ENCODE results near the gene CTU2. TPM values are rescaled to one million over a fixed set of nuclear protein-coding genes. Genes with fewer than 3 reads are reported as not detected.

Gene CTU2
- total RNA-seq, 1 experiment from 2014 or later, result 39.5 TPM

DNA sequence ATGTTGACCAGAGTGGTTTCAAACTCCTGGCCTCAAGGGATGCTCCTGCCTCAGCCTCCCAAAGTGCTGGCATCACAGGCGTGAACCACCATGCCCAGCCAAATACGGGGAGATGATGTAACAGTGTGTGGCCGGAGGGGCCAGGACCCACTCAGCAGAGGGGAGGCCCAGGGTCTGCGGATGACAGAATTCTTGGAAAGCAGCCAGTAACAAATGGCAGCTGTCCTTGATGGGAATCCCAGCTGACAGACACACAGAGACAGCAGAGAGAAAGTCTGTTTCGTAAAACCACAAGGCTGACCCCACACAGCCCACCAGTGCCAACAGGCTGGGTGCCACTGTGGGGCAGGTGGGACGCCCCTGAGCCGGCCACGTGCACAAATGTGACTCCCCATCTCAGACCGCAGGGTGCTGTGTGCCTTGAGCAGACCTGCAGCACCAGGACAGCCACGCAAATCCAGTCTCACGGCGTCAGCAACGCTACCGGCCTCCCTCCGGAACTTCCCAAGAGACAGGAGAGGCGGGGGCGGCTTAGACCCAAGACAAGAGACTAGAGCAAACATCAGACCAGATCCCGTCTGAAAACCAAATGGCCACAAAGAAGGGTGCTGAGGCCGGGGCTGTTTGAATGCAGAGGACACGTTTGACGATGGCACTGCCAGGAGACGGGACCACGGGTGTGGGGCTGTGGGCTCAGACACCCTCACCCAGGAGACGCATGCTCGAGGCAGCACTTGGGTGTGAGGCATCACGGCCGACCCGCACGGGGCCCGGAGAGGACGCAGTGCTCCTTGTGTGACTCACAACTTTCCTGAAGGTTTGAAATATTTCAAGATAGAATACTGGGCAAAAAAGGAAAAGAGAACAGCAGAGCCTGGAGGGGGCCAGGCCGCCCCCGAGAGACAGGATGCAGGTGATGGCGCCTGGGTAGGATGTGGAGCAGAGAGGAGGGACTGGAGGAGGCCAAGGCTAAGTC lies 24.6 kb downstream of the CTU2 start:
- BruUV-seq (replicated peaks), result no TSS peak
- no peaks in the 10 kb centered on the region for H3K9me3 Mint-ChIP-seq (ENCODE audit: low read depth, unreplicated experiment)
- H3K36me3 Mint-ChIP-seq (ENCODE audit: insufficient read depth, unreplicated experiment), result peaks cover 72% of the 10 kb centered on the region
- peaks cover 8% of the 10 kb centered on the region for H3K4me1 Mint-ChIP-seq (ENCODE audit: low read depth, unreplicated experiment)
- CTCF ChIA-PET, result no interaction called here
- DNase-seq, result no peak
- H3K27me3 Mint-ChIP-seq (ENCODE audit: unreplicated experiment), result no peaks in the 10 kb centered on the region
- no peak overlapping the region for H3K4me3 Mint-ChIP-seq (ENCODE audit: low read depth, unreplicated experiment)
- TF ChIP-seq, protein P1, sequence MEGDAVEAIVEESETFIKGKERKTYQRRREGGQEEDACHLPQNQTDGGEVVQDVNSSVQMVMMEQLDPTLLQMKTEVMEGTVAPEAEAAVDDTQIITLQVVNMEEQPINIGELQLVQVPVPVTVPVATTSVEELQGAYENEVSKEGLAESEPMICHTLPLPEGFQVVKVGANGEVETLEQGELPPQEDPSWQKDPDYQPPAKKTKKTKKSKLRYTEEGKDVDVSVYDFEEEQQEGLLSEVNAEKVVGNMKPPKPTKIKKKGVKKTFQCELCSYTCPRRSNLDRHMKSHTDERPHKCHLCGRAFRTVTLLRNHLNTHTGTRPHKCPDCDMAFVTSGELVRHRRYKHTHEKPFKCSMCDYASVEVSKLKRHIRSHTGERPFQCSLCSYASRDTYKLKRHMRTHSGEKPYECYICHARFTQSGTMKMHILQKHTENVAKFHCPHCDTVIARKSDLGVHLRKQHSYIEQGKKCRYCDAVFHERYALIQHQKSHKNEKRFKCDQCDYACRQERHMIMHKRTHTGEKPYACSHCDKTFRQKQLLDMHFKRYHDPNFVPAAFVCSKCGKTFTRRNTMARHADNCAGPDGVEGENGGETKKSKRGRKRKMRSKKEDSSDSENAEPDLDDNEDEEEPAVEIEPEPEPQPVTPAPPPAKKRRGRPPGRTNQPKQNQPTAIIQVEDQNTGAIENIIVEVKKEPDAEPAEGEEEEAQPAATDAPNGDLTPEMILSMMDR (IDR thresholded peaks at IDR 0.05; ENCODE audit: unreplicated experiment), result no peak
- intact Hi-C loops (cut with micrococcal nuclease; ENCODE audit: unreplicated experiment), result no loop called here
- H3K27ac Mint-ChIP-seq (ENCODE audit: unreplicated experiment), result peak overlapping the region; percentile 29

DNA sequence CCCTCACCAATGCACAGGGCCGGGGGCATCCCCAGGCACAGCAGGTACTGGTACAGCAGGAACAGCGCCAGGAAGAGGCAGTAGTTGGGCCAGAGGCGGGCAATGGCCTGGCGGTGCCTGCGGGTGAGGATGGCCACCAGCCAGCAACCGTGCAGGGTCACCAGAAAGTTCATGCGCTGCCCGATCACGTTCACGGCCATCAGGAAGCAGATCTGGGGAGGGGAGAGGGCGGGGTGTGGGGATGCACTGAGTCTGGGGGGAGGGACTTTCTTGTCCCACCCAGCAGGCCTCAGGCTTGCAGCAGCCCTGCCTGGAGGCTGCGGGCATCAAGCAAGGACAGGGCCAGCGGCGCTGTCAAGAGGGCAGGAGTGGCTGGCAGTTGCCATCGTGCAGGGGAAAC lies 25.4 kb downstream of the CTU2 start:
- intact Hi-C loops (cut with micrococcal nuclease; ENCODE audit: unreplicated experiment), result no loop called here
- no peaks in the 10 kb centered on the region for H3K27me3 Mint-ChIP-seq (ENCODE audit: unreplicated experiment)
- H3K36me3 Mint-ChIP-seq (ENCODE audit: insufficient read depth, unreplicated experiment), result peaks cover 70% of the 10 kb centered on the region
- H3K4me3 Mint-ChIP-seq (ENCODE audit: low read depth, unreplicated experiment), result no peak overlapping the region
- peak overlapping the region; percentile 29 for H3K27ac Mint-ChIP-seq (ENCODE audit: unreplicated experiment)
- H3K9me3 Mint-ChIP-seq (ENCODE audit: low read depth, unreplicated experiment), result no peaks in the 10 kb centered on the region
- peaks cover 8% of the 10 kb centered on the region for H3K4me1 Mint-ChIP-seq (ENCODE audit: low read depth, unreplicated experiment)
- DNase-seq, result no peak
- no TSS peak for BruUV-seq (replicated peaks)
- TF ChIP-seq, protein P1 (IDR thresholded peaks at IDR 0.05; ENCODE audit: unreplicated experiment), result no peak
- CTCF ChIA-PET, result no interaction called here

DNA sequence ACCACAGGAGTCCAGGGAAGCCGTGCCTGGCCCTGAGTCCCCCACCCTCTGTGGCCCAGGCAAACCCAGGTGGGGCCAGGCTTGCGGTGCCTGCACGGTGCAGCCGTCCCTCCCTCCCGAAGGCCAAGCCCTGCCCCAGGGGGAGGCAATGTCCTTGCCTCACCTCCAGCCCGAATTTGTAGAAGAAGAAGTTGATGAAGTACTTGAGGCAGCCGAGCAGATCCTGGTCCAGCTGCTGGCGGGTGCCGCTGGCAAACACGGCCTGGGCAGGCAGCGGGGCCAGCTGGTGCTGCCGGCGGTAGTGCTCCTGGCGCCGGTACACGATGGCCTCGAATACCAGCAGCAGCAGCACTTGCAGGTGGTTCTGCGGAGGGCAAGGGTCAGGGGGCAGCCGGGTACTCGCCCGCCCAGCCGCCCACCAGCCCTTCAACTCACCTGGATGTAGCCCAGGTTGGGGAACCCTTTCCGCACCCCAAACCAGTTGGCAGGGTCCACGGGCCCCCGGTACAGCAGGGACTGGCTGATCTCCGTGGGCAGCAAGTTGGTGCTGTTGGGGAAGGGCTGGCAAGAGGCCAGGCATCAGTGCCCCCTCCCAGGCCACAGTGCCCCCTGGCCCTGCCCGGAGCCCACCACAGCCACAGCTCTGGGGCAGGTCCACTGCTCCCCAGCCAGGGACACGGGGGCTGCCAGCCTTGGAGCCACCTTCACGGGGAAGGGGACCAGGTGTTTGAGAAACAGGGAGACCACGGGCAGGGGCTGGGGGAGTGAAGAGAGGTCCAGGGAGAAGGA lies 26.1 kb downstream of the CTU2 start:
- Mint-ChIP-seq H3K27ac (ENCODE audit: unreplicated experiment) (no peak overlapping the region), H3K9me3 (ENCODE audit: low read depth, unreplicated experiment) (no peaks in the 10 kb centered on the region), H3K27me3 (ENCODE audit: unreplicated experiment) (no peaks in the 10 kb centered on the region), H3K36me3 (ENCODE audit: insufficient read depth, unreplicated experiment) (peaks cover 67% of the 10 kb centered on the region), H3K4me1 (ENCODE audit: low read depth, unreplicated experiment) (peaks cover 8% of the 10 kb centered on the region), H3K4me3 (ENCODE audit: low read depth, unreplicated experiment) (no peak overlapping the region)
- TF ChIP-seq, protein P1 (IDR thresholded peaks at IDR 0.05; ENCODE audit: unreplicated experiment), result no peak
- intact Hi-C loops (cut with micrococcal nuclease; ENCODE audit: unreplicated experiment), result no loop called here
- CTCF ChIA-PET, result no interaction called here
- DNase-seq, result no peak
- BruUV-seq (replicated peaks), result no TSS peak

DNA sequence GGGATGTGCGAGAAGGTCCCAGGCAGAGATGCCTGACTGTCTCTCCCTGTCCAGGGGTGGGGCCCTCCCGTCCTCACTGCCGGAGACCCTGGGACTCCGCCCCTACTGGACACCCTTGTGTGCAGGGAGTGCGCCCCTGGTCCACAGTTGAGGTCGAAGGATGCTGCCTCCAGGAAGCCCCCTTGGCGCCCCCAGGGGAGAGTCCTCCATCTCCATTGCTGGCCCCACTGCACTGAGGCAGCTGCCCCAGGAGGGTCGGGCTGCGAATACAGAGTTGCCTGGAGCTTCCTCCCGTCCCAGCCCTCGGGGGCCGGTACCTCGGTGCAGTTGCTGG lies 26.6 kb downstream of the CTU2 start:
- CTCF ChIA-PET, result no interaction called here
- TSS peak; percentile 34 for BruUV-seq (replicated peaks)
- intact Hi-C loops (cut with micrococcal nuclease; ENCODE audit: unreplicated experiment), result no loop called here
- Mint-ChIP-seq H3K4me1 (ENCODE audit: low read depth, unreplicated experiment) (peaks cover 8% of the 10 kb centered on the region), H3K27me3 (ENCODE audit: unreplicated experiment) (no peaks in the 10 kb centered on the region), H3K9me3 (ENCODE audit: low read depth, unreplicated experiment) (no peaks in the 10 kb centered on the region), H3K4me3 (ENCODE audit: low read depth, unreplicated experiment) (no peak overlapping the region), H3K27ac (ENCODE audit: unreplicated experiment) (no peak overlapping the region), H3K36me3 (ENCODE audit: insufficient read depth, unreplicated experiment) (peaks cover 66% of the 10 kb centered on the region)
- TF ChIP-seq, protein P1 (IDR thresholded peaks at IDR 0.05; ENCODE audit: unreplicated experiment), result no peak
- no peak for DNase-seq
